NCI-H1694 (cell line): ENCODE measurements around the gene TMCO4.

Experiments used
- DNase-seq: peaks from one replicate; lab custom pipeline; 2025; lab: John Stamatoyannopoulos, UW

TMCO4 gene

GRCh38 chr1:19684677-19685076 is 115.0 kb downstream of the TMCO4 start:
- no peak for DNase-seq

- no peak for DNase-seq
Measured at GRCh38 chr1:19683351-19683750, 116.4 kb downstream of the TMCO4 start.

GRCh38 chr1:19682901-19683300 is 116.8 kb downstream of the TMCO4 start:
- DNase-seq, result no peak

GRCh38 chr1:19682257-19682656 is 117.5 kb downstream of the TMCO4 start:
- no peak for DNase-seq

- DNase-seq, result no peak
Measured at GRCh38 chr1:19680644-19681043, 119.1 kb downstream of the TMCO4 start.

GRCh38 chr1:19679691-19680090 is 120.0 kb downstream of the TMCO4 start:
- no peak for DNase-seq

GRCh38 chr1:19678931-19679453 is 120.7 kb downstream of the TMCO4 start:
- no peak for DNase-seq

GRCh38 chr1:19678493-19678892 is 121.2 kb downstream of the TMCO4 start:
- no peak for DNase-seq

- DNase-seq, result no peak
Measured at GRCh38 chr1:19676438-19676922, 123.2 kb downstream of the TMCO4 start.

- DNase-seq, result no peak
Measured at GRCh38 chr1:19675797-19676196, 123.9 kb downstream of the TMCO4 start.

GRCh38 chr1:19672237-19672636 is 127.5 kb downstream of the TMCO4 start:
- no peak for DNase-seq

GRCh38 chr1:19670787-19671186 is 128.9 kb downstream of the TMCO4 start:
- DNase-seq, result no peak

GRCh38 chr1:19668888-19669287 is 130.8 kb downstream of the TMCO4 start:
- DNase-seq, result no peak

- no peak for DNase-seq
Measured at GRCh38 chr1:19665496-19666465, 133.9 kb downstream of the TMCO4 start.

- no peak for DNase-seq
Measured at GRCh38 chr1:19665186-19665495, 134.6 kb downstream of the TMCO4 start.

GRCh38 chr1:19664453-19665185 is 135.1 kb downstream of the TMCO4 start, which contains the start of gene HTR6:
Gene HTR6, plus strand, starts transcription at chr1:19664875. Its CDS starts 879 bp downstream, at chr1:19665754.
- no peak for DNase-seq

GRCh38 chr1:19662313-19662712 is 137.4 kb downstream of the TMCO4 start:
- no peak for DNase-seq

- DNase-seq, result peak; percentile 34
Measured at GRCh38 chr1:19661721-19662228, 137.9 kb downstream of the TMCO4 start.

GRCh38 chr1:19658186-19658585 is 141.5 kb downstream of the TMCO4 start:
- no peak for DNase-seq

GRCh38 chr1:19657511-19657910 is 142.2 kb downstream of the TMCO4 start:
- DNase-seq, result no peak

GRCh38 chr1:19656780-19657466 is 142.8 kb downstream of the TMCO4 start:
- DNase-seq, result no peak
